IPS-18c (cell line): Measurements from ENCODE around the gene CATSPER1.

ENCODE experiments used
- H3K4me3 ChIP-seq: 2 replicates; pipeline ENCODE4 v1.7.0; 2013; ENCODE audit warnings: low read depth, mild to moderate bottlenecking, low read length, moderate library complexity; ENCODE audit not compliant: insufficient read depth
- H3K9me3 ChIP-seq: one replicate; pipeline ENCODE4 v1.6.1; 2013; ENCODE audit warnings: mild to moderate bottlenecking, low read length, moderate library complexity; ENCODE audit not compliant: control insufficient read depth, insufficient read depth

CATSPER1 gene

GRCh38 chr11:66059966-66060680 is 33.8 kb upstream of the CATSPER1 start:
- Histone ChIP-seq H3K4me3 (no peak overlapping the region), H3K9me3 (peaks cover 3% of the 10 kb centered on the region)

GRCh38 chr11:66056501-66056900 is 30.2 kb upstream of the CATSPER1 start:
- Histone ChIP-seq H3K9me3 (no peaks in the 10 kb centered on the region), H3K4me3 (no peak overlapping the region)

- Histone ChIP-seq H3K4me3 (no peak overlapping the region), H3K9me3 (no peaks in the 10 kb centered on the region)
Measured at GRCh38 chr11:66055021-66055420, 28.7 kb upstream of the CATSPER1 start.

GRCh38 chr11:66052664-66052982 is 26.3 kb upstream of the CATSPER1 start:
- Histone ChIP-seq H3K4me3 (peak overlapping the region; percentile 98), H3K9me3 (no peaks in the 10 kb centered on the region)

- H3K4me3 ChIP-seq: peak within 1 kb of the TSS; percentile 98
- H3K9me3 ChIP-seq: no peaks in the 10 kb centered on the region
Measured at GRCh38 chr11:66051766-66052663, 25.7 kb upstream of the CATSPER1 start, which contains the start of gene SF3B2. SF3B2 (plus strand) TSS chr11:66052364; CDS start chr11:66052385, 21 bp downstream.

- H3K4me3 ChIP-seq: peak overlapping the region; percentile 67
- H3K9me3 ChIP-seq: no peaks in the 10 kb centered on the region
Measured at GRCh38 chr11:66051371-66051765, 25.1 kb upstream of the CATSPER1 start.

GRCh38 chr11:66050581-66051231 is 24.4 kb upstream of the CATSPER1 start:
- H3K9me3 ChIP-seq: no peaks in the 10 kb centered on the region
- H3K4me3 ChIP-seq: 0 out of 2 replicates have a peak overlapping the region, but pooled peaks have one; percentile 16

- Histone ChIP-seq H3K4me3 (peak within 1 kb of the TSS; percentile 75), H3K9me3 (peaks cover 3% of the 10 kb centered on the region)
Measured at GRCh38 chr11:66048547-66049323, 22.5 kb upstream of the CATSPER1 start, which contains the start of gene GAL3ST3. GAL3ST3 (minus strand) TSS chr11:66049161; CDS start chr11:66045415, 3,746 bp downstream.

- Histone ChIP-seq H3K4me3 (peak overlapping the region; percentile 75), H3K9me3 (peaks cover 3% of the 10 kb centered on the region)
Measured at GRCh38 chr11:66047541-66048365, 21.5 kb upstream of the CATSPER1 start.

GRCh38 chr11:66046901-66047300 is 20.6 kb upstream of the CATSPER1 start:
- H3K4me3 ChIP-seq: no peak overlapping the region

GRCh38 chr11:66045177-66045639 is 18.9 kb upstream of the CATSPER1 start:
- Histone ChIP-seq H3K9me3 (peaks cover 3% of the 10 kb centered on the region), H3K4me3 (no peak overlapping the region; the same call in 1 of the 2 replicates)

More at GRCh38 chr11:66046901-66047300, 20.6 kb upstream of the CATSPER1 start:
- H3K9me3 ChIP-seq: peaks cover 3% of the 10 kb centered on the region

- Histone ChIP-seq H3K9me3 (peaks cover 3% of the 10 kb centered on the region), H3K4me3 (no peak overlapping the region; the same call in 1 of the 2 replicates)
Measured at GRCh38 chr11:66044757-66045156, 18.5 kb upstream of the CATSPER1 start.

- H3K9me3 ChIP-seq: peaks cover 3% of the 10 kb centered on the region
- H3K4me3 ChIP-seq: no peak overlapping the region
Measured at GRCh38 chr11:66042996-66043906, 17.0 kb upstream of the CATSPER1 start.

- Histone ChIP-seq H3K4me3 (no peak overlapping the region), H3K9me3 (peaks cover 3% of the 10 kb centered on the region)
Measured at GRCh38 chr11:66042227-66042995, 16.1 kb upstream of the CATSPER1 start.
